ENCODE measurements around the gene WNT7B. TPM values are rescaled to one million over a fixed set of nuclear protein-coding genes. Genes with fewer than 3 reads are reported as not detected.

WNT7B gene
- total RNA-seq, 4 donors from 2014 or later, result not detected

- H3K27me3 ChIP-seq, result peaks cover 31% of the 10 kb centered on the region
- intact Hi-C loops (cut with DNase I; ENCODE audit: low total_unique reads) (no loop called here), in situ Hi-C loops (cut with MboI; ENCODE audit: low pct_ligation_motif_present in 1 of 4, low pct_unique_long_range_greater_than_20kb in 1 of 4, low sequenced_read_pairs in 3 of 4) (no loop called here)
- H3K4me3 ChIP-seq, result no peak overlapping the region
- H3K4me1 ChIP-seq, result peaks cover 0 to 10% (median under 1%) of the 10 kb centered on the region in 4 donors
- DNase-seq, result no peak
- H3K36me3 ChIP-seq, result no peaks in the 10 kb centered on the region
- TF ChIP-seq CTCF (IDR thresholded peaks at IDR 0.05) (no peak), POLR2AphosphoS5 (IDR thresholded peaks at IDR 0.05) (no peak), POLR2A (IDR thresholded peaks at IDR 0.05) (no peak), EP300 (IDR thresholded peaks at IDR 0.05; ENCODE audit: low read depth) (no peak)
- no peaks in the 10 kb centered on the region for H3K9me3 ChIP-seq
- WGBS, 2 donors (ENCODE audit: low coverage in 1 of 2), result 81% methylated on average over 8 of the region's 12 CpGs; no CpG with 5 or more reads in 1 of the 2 donors
- H3K27ac ChIP-seq, result no peak overlapping the region
Measured at GRCh38 chr22:45907996-45908395, 69.0 kb downstream of the WNT7B start.

- H3K4me1 ChIP-seq, result peaks cover 0 to 11% (median under 1%) of the 10 kb centered on the region in 4 donors
- TF ChIP-seq EP300 (IDR thresholded peaks at IDR 0.05; ENCODE audit: low read depth), result no peak
- TF ChIP-seq POLR2AphosphoS5 (IDR thresholded peaks at IDR 0.05), result no peak
- no peak for TF ChIP-seq CTCF (IDR thresholded peaks at IDR 0.05)
- no peak for TF ChIP-seq POLR2A (IDR thresholded peaks at IDR 0.05)
- 76 to 90% methylated on average over 2 to 15 of the region's 15 CpGs for WGBS, 2 donors (ENCODE audit: low coverage in 1 of 2)
- H3K27ac ChIP-seq, result no peak overlapping the region
- peaks cover 38% of the 10 kb centered on the region for H3K27me3 ChIP-seq
- H3K9me3 ChIP-seq, result no peaks in the 10 kb centered on the region
- no peaks in the 10 kb centered on the region for H3K36me3 ChIP-seq
- no peak for DNase-seq
- intact Hi-C loops (cut with DNase I; ENCODE audit: low total_unique reads) (no loop called here), in situ Hi-C loops (cut with MboI; ENCODE audit: low pct_ligation_motif_present in 1 of 4, low pct_unique_long_range_greater_than_20kb in 1 of 4, low sequenced_read_pairs in 3 of 4) (no loop called here)
- H3K4me3 ChIP-seq, result no peak overlapping the region
Measured at GRCh38 chr22:45907378-45907777, 69.6 kb downstream of the WNT7B start.

GRCh38 chr22:45906946-45907345, 70.0 kb downstream of the WNT7B start:
- intact Hi-C loops (cut with DNase I; ENCODE audit: low total_unique reads), result no loop called here
- H3K4me3 ChIP-seq, result no peak overlapping the region
- peaks cover 0 to 11% (median under 1%) of the 10 kb centered on the region in 4 donors for H3K4me1 ChIP-seq
- 67% methylated on average over 13 of the region's 13 CpGs; no CpG with 5 or more reads in 1 of the 2 donors for WGBS, 2 donors (ENCODE audit: low coverage in 1 of 2)
- in situ Hi-C loops (cut with MboI; ENCODE audit: low pct_ligation_motif_present in 1 of 4, low pct_unique_long_range_greater_than_20kb in 1 of 4, low sequenced_read_pairs in 3 of 4), result no loop called here
- no peaks in the 10 kb centered on the region for H3K9me3 ChIP-seq
- H3K27me3 ChIP-seq, result peaks cover 40% of the 10 kb centered on the region
- H3K36me3 ChIP-seq, result no peaks in the 10 kb centered on the region
- no peak for TF ChIP-seq POLR2AphosphoS5 (IDR thresholded peaks at IDR 0.05)
- TF ChIP-seq EP300 (IDR thresholded peaks at IDR 0.05; ENCODE audit: low read depth), result no peak
- no peak for TF ChIP-seq CTCF (IDR thresholded peaks at IDR 0.05)
- no peak for TF ChIP-seq POLR2A (IDR thresholded peaks at IDR 0.05)
- no peak for DNase-seq
- no peak overlapping the region for H3K27ac ChIP-seq

GRCh38 chr22:45905924-45906865, 70.8 kb downstream of the WNT7B start:
- Histone ChIP-seq H3K4me1 (peaks cover 0 to 11% (median under 1%) of the 10 kb centered on the region in 4 donors), H3K27ac (no peak overlapping the region), H3K27me3 (peaks cover 40% of the 10 kb centered on the region), H3K4me3 (no peak overlapping the region), H3K9me3 (no peaks in the 10 kb centered on the region), H3K36me3 (no peaks in the 10 kb centered on the region)
- no peak for DNase-seq
- 55% methylated on average over 26 of the region's 33 CpGs; no CpG with 5 or more reads in 1 of the 2 donors for WGBS, 2 donors (ENCODE audit: low coverage in 1 of 2)
- TF ChIP-seq CTCF (IDR thresholded peaks at IDR 0.05), result no peak
- TF ChIP-seq EP300 (IDR thresholded peaks at IDR 0.05; ENCODE audit: low read depth), result no peak
- no peak for TF ChIP-seq POLR2A (IDR thresholded peaks at IDR 0.05)
- TF ChIP-seq POLR2AphosphoS5 (IDR thresholded peaks at IDR 0.05), result no peak
- intact Hi-C loops (cut with DNase I; ENCODE audit: low total_unique reads) (no loop called here), in situ Hi-C loops (cut with MboI; ENCODE audit: low pct_ligation_motif_present in 1 of 4, low pct_unique_long_range_greater_than_20kb in 1 of 4, low sequenced_read_pairs in 3 of 4) (no loop called here)

Measured in transverse colon (tissue), 4 donors.